ENCODE results near the gene GALM.

GRCh38 chr2:38775921-38776225, 110.0 kb downstream of the GALM start:
- TF ChIP-seq CTCF (IDR thresholded peaks at IDR 0.05) = no peak
- TF ChIP-seq POLR2A (IDR thresholded peaks at IDR 0.05) = no peak
